Tibial artery (tissue), 4 donors: Measurements from ENCODE around the gene PPFIA3.

Source experiments
- DNase-seq, 2 donors: peaks; one replicate each; pipeline ENCODE4 v3.0.0-alpha.2; 2019
- H3K27ac ChIP-seq, 2 donors: fragments of 200-600 bp; sonication (generic) in 1 of 2; 1 replicate in 1 of 2; 2 replicates in 1 of 2; pipeline ENCODE4 v1.5.1; 2018 to 2019; ENCODE audit warnings: mild to moderate bottlenecking in 1 of 2
- H3K27me3 ChIP-seq, 2 donors: fragments of 200-600 bp; sonication (generic) in 1 of 2; one replicate each; pipeline versions ENCODE4 v1.5.1 to v1.6.0; 2016 to 2019
- H3K36me3 ChIP-seq, 3 donors: fragments of 200-600 bp; sonication (generic) in 2 of 3; one replicate each; pipeline ENCODE4 v1.5.1; 2016 to 2019; ENCODE audit warnings: mild to moderate bottlenecking in 2 of 3
- H3K4me1 ChIP-seq, 4 donors: fragments of 200-600 bp; sonication (generic) in 2 of 4; 1 replicate in 3 of 4; 2 replicates in 1 of 4; pipeline ENCODE4 v1.5.1; 2016 to 2019
- H3K4me3 ChIP-seq, 2 donors: fragments of 200-600 bp; sonication (generic) in 1 of 2; 1 replicate in 1 of 2; 2 replicates in 1 of 2; pipeline ENCODE4 v1.5.1; 2018 to 2019; ENCODE audit warnings: mild to moderate bottlenecking in 2 of 2
- H3K9me3 ChIP-seq, 3 donors: fragments of 200-600 bp; sonication (generic) in 1 of 3; one replicate each; pipeline ENCODE4 v1.5.1; 2016 to 2019
- intact Hi-C: fragments of 100-400 bp; cut with DNase I; formaldehyde crosslinking; loops from one replicate; pipeline ENCODE4 v1.15.0; 2023; ENCODE audit warnings: low total_unique reads
- TF ChIP-seq, protein P1 (sequence below), 2 experiments: fragments of 200-600 bp in 1 of 2; fragments of 450-650 bp in 1 of 2; IDR thresholded peaks; one replicate each; pipeline ENCODE4 v1.5.1; 2017 to 2019; ENCODE audit warnings: antibody characterized with exemption in 2 of 2, mild to moderate bottlenecking in 1 of 2, moderate library complexity in 1 of 2

The PPFIA3 gene

GRCh38 chr19:49193822-49194394 is 74.6 kb downstream of the PPFIA3 start:
- no peaks in the 10 kb centered on the region for H3K27me3 ChIP-seq
- H3K4me3 ChIP-seq = no peak overlapping the region
- no peaks in the 10 kb centered on the region for H3K9me3 ChIP-seq
- intact Hi-C loops = no loop called here
- H3K36me3 ChIP-seq = peaks cover 34 to 65% (median 46%) of the 10 kb centered on the region in 3 donors
- no peak overlapping the region for H3K27ac ChIP-seq
- no peak for DNase-seq
- H3K4me1 ChIP-seq = peaks cover 0 to 11% (median 5%) of the 10 kb centered on the region in 4 donors
- TF ChIP-seq, protein P1, sequence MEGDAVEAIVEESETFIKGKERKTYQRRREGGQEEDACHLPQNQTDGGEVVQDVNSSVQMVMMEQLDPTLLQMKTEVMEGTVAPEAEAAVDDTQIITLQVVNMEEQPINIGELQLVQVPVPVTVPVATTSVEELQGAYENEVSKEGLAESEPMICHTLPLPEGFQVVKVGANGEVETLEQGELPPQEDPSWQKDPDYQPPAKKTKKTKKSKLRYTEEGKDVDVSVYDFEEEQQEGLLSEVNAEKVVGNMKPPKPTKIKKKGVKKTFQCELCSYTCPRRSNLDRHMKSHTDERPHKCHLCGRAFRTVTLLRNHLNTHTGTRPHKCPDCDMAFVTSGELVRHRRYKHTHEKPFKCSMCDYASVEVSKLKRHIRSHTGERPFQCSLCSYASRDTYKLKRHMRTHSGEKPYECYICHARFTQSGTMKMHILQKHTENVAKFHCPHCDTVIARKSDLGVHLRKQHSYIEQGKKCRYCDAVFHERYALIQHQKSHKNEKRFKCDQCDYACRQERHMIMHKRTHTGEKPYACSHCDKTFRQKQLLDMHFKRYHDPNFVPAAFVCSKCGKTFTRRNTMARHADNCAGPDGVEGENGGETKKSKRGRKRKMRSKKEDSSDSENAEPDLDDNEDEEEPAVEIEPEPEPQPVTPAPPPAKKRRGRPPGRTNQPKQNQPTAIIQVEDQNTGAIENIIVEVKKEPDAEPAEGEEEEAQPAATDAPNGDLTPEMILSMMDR (IDR thresholded peaks at IDR 0.05) = no peak

- TF ChIP-seq, protein P1 (IDR thresholded peaks at IDR 0.05) = no peak
- DNase-seq = no peak
- intact Hi-C loops = no loop called here
- H3K4me3 ChIP-seq = no peak overlapping the region
- peaks cover 0 to 11% (median 5%) of the 10 kb centered on the region in 4 donors for H3K4me1 ChIP-seq
- H3K36me3 ChIP-seq = peaks cover 33 to 60% (median 41%) of the 10 kb centered on the region in 3 donors
- H3K27ac ChIP-seq = no peak overlapping the region
- no peaks in the 10 kb centered on the region for H3K27me3 ChIP-seq
- H3K9me3 ChIP-seq = no peaks in the 10 kb centered on the region
Measured at GRCh38 chr19:49194408-49194807, 75.1 kb downstream of the PPFIA3 start.

- H3K27ac ChIP-seq = peak overlapping the region; percentile 2 to 61
- no peaks in the 10 kb centered on the region for H3K27me3 ChIP-seq
- H3K9me3 ChIP-seq = no peaks in the 10 kb centered on the region
- peak in 1 of 2 donors; percentile 73 for DNase-seq
- TF ChIP-seq, protein P1 (IDR thresholded peaks at IDR 0.05) = no peak
- intact Hi-C loops = loop anchor here (5.0 kb wide), 2 partner anchors 49 to 99 kb away; no protein-coding TSS in a partner anchor
- peak overlapping the region; percentile 19 to 31 for H3K4me3 ChIP-seq
- peaks cover 0 to 11% (median 5%) of the 10 kb centered on the region in 4 donors for H3K4me1 ChIP-seq
- H3K36me3 ChIP-seq = peaks cover 16 to 54% (median 30%) of the 10 kb centered on the region in 3 donors
Measured at GRCh38 chr19:49196527-49197240, 77.3 kb downstream of the PPFIA3 start.

- no peaks in the 10 kb centered on the region for H3K27me3 ChIP-seq
- intact Hi-C loops = no loop called here
- no peak overlapping the region for H3K27ac ChIP-seq
- peaks cover 0 to 11% (median 5%) of the 10 kb centered on the region in 4 donors for H3K4me1 ChIP-seq
- no peaks in the 10 kb centered on the region for H3K9me3 ChIP-seq
- no peak for DNase-seq
- TF ChIP-seq, protein P1 (IDR thresholded peaks at IDR 0.05) = no peak
- peaks cover 26 to 62% (median 33%) of the 10 kb centered on the region in 3 donors for H3K36me3 ChIP-seq
- H3K4me3 ChIP-seq = no peak overlapping the region
Measured at GRCh38 chr19:49200238-49200862, 81.0 kb downstream of the PPFIA3 start.
